Mesothelial cell of epicardium (in vitro differentiated cells): ENCODE results near the gene FAM163B. TPM values are rescaled to one million over a fixed set of nuclear protein-coding genes. Genes with fewer than 3 reads are reported as not detected.

Source experiments
- DNase-seq, 2 experiments: peaks; one replicate each; pipeline ENCODE4 v3.0.0; 2021; ENCODE audit warnings: low spot score in 2 of 2; ENCODE audit not compliant: unreplicated experiment in 2 of 2
- H3K27ac Mint-ChIP-seq: 2 replicates; pipeline ENCODE4 v1.8.0; 2021; ENCODE audit warnings: mixed read lengths
- H3K27me3 Mint-ChIP-seq: 2 replicates; pipeline ENCODE4 v1.8.0; 2021; ENCODE audit warnings: low read depth, mixed read lengths
- H3K36me3 Mint-ChIP-seq: 2 replicates; pipeline ENCODE4 v1.8.0; 2021; ENCODE audit warnings: mixed read lengths
- H3K4me1 Mint-ChIP-seq: 2 replicates; pipeline ENCODE4 v1.8.0; 2021; ENCODE audit warnings: mixed read lengths
- H3K4me3 Mint-ChIP-seq: 2 replicates; pipeline ENCODE4 v1.8.0; 2021; ENCODE audit warnings: mild to moderate bottlenecking, moderate library complexity, mixed read lengths
- H3K9me3 Mint-ChIP-seq: 2 replicates; pipeline ENCODE4 v1.8.0; 2021; ENCODE audit warnings: mixed read lengths
- CTCF ChIP-seq: fragments of 200-600 bp; sonication (generic); IDR thresholded peaks from one replicate; pipeline ENCODE4 v1.5.0; 2021; ENCODE audit warnings: antibody characterized with exemption; ENCODE audit not compliant: unreplicated experiment
- total RNA-seq: library from RNA; stranded (reverse); gene quantifications from 3 replicates; pipeline ENCODE4 v1.2.1, GENCODE V29; 2021

Gene FAM163B
- total RNA-seq, 1 donor from 2014 or later: 0.72 TPM

DNA sequence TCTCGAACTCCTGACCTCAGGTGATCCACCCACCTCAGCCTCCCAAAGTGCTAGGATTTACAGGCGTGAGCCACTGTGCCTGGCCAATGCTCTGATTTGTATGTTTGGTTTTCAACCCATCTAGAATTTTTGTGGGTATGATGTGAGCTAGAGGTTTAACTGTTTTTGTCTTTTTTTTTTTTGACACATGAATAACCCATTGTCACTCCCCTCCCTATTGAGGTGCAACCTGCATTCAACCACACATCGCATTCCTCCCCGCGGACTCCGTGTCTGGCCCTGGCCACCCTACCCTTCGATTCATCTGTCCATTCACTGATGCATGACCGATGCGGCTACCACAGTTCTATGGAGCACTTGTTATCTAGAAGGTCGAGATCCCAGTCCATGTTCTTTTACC lies 9.5 kb upstream of the FAM163B start:
- DNase-seq: no peak
- TF ChIP-seq CTCF: no peak
- no peaks in the 10 kb centered on the region for H3K9me3 Mint-ChIP-seq
- H3K27me3 Mint-ChIP-seq: peaks cover 87% of the 10 kb centered on the region
- H3K27ac Mint-ChIP-seq: no peak overlapping the region
- no peak overlapping the region for H3K4me3 Mint-ChIP-seq
- H3K4me1 Mint-ChIP-seq: no peaks in the 10 kb centered on the region
- H3K36me3 Mint-ChIP-seq: no peaks in the 10 kb centered on the region

DNA sequence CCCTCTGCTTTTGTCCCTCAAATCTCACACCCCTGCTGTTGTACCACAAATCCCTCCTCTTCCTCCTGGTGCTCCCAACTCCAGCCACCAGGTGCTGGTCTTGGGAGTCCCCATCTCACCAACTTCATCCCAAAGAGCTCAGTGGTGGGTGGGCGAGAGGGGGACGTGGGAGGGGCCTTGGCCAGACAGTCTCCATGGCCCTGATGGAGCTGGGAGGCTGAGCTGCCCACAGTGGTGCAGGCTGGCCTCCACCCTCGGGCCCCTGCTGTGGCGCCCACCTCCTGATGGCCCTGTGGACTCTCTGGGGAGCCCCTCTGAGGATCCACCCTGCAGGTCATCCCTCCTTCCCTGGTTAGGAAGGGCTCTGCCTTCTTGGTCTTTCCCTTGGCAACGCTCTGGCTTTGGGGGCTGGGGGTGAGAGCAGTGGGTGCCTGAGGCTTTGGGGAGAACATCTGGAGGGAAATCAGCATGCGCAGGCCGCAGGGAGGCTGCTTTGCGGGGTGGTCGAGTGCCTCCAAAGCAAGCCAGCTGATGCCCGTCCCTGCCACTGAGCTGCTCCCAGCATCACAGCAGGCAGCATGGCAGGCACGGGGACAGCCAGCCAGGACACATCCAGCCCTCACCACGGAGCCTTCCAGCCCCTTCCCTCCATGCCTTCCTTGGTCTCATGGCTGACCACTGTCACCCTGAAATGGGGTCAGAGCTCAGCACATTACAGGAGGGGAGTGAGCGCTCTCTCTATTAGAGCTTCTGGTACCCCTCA lies 7.6 kb upstream of the FAM163B start:
- peaks cover 86% of the 10 kb centered on the region for H3K27me3 Mint-ChIP-seq
- H3K9me3 Mint-ChIP-seq: no peaks in the 10 kb centered on the region
- TF ChIP-seq CTCF: no peak
- DNase-seq: no peak
- H3K27ac Mint-ChIP-seq: no peak overlapping the region
- H3K4me1 Mint-ChIP-seq: no peaks in the 10 kb centered on the region
- no peaks in the 10 kb centered on the region for H3K36me3 Mint-ChIP-seq
- no peak overlapping the region for H3K4me3 Mint-ChIP-seq

DNA sequence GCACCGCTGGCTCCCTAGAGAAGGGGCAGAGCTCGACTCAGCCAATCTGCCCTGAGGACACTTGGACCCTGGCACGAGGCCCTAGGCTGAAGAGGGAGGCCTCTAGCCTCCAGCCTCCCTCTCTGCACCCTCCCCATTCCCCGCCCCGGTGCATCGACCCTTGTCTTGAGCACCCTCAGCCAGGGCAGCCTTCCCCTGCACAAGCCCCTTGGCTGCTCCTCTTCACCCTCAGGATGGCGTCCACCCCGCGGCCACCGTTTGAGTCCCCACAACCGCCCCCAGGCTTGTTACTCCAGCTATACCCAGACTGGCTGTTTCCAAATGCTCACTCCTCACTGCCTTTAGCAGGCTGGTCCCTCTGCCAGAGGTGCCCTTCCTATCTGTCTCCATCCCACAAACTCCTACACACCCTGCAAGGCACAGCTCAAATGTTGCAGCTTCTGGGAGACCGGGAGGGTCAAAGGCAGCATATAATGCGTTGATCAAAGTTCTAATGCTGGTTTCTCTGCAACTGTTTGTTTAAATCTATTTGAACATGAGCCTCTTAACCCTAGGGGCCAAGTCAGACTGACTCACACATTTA lies 6.5 kb upstream of the FAM163B start:
- H3K36me3 Mint-ChIP-seq: no peaks in the 10 kb centered on the region
- H3K4me1 Mint-ChIP-seq: no peaks in the 10 kb centered on the region
- no peaks in the 10 kb centered on the region for H3K9me3 Mint-ChIP-seq
- DNase-seq: no peak
- H3K27me3 Mint-ChIP-seq: peaks cover 87% of the 10 kb centered on the region
- no peak overlapping the region for H3K4me3 Mint-ChIP-seq
- H3K27ac Mint-ChIP-seq: no peak overlapping the region
- TF ChIP-seq CTCF: no peak

DNA sequence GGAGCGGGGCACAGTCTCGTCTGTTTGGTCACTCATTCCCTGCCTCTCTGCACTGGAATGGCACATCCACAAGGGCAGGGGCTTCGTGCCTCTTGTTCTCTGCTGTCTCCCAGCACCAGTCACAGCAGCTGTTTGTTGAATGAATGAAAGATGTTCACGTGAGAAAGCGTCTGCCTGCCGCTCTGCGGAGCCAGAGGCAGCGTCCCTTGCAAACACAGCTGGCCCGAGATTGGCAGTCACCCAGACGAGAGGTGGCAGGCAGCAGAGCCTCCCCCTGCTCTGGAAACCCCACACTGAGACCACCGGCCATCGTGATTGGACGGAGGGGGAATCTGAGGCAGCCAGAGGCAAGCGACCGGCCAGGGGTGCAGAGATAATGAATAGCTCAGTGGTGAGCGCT lies 6.0 kb upstream of the FAM163B start:
- H3K9me3 Mint-ChIP-seq: no peaks in the 10 kb centered on the region
- TF ChIP-seq CTCF: no peak
- no peak for DNase-seq
- H3K4me3 Mint-ChIP-seq: no peak overlapping the region
- peaks cover 90% of the 10 kb centered on the region for H3K27me3 Mint-ChIP-seq
- H3K27ac Mint-ChIP-seq: no peak overlapping the region
- H3K36me3 Mint-ChIP-seq: no peaks in the 10 kb centered on the region
- no peaks in the 10 kb centered on the region for H3K4me1 Mint-ChIP-seq

DNA sequence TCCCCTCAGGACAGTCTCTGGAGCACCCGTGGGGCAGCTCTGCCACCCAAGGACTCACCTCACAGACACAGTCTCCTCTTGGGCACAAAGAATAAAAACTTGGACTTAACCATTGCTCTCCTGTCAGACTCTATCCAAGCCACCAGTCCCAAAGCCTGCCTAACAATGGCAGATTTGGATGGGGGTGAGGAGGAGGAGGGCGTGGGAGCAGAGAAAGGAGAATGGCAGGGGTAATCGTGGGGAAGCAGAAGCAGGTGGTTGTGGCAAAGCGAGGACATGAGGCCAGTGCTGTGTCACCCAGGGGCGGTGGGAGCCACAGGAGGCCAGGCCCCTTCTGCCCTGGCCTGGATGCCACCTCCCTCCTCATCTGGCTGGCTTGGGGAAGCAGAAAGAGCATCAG lies 5.5 kb upstream of the FAM163B start:
- Mint-ChIP-seq H3K27me3 (peaks cover 90% of the 10 kb centered on the region), H3K27ac (no peak overlapping the region), H3K4me3 (no peak overlapping the region), H3K9me3 (no peaks in the 10 kb centered on the region), H3K36me3 (no peaks in the 10 kb centered on the region), H3K4me1 (no peaks in the 10 kb centered on the region)
- no peak for TF ChIP-seq CTCF
- DNase-seq: no peak
